SK-N-MC (cell line): Measurements from ENCODE around the gene MIGA1.

ENCODE experiments used
- EZH2 ChIP-seq: fragments of 200-600 bp; sonication (generic); IDR thresholded peaks from one replicate; pipeline ENCODE4 v1.6.1; 2017; ENCODE audit warnings: antibody characterized with exemption
- FOXP2 ChIP-seq: optimal IDR thresholded peaks from 2 replicates; pipeline ENCODE3; 2011; ENCODE audit warnings: mild to moderate bottlenecking, moderate library complexity; ENCODE audit not compliant: insufficient read depth; ENCODE audit errors: extremely low read length, control extremely low read depth
- POLR2AphosphoS5 ChIP-seq: IDR thresholded peaks from 2 replicates; pipeline ENCODE4 v1.6.1; 2012; ENCODE audit warnings: mild to moderate bottlenecking, low read depth, low read length, borderline replicate concordance

GRCh38 chr1:77925518-77925917 lies 146.1 kb downstream of the MIGA1 start:
- no peak for TF ChIP-seq EZH2
- no peak for TF ChIP-seq POLR2AphosphoS5
- TF ChIP-seq FOXP2, result no peak
